NCI-H2227 (cell line): Measurements from ENCODE around the gene RANBP3.
A peak's percentile ranks its signal among the peaks of the same experiment; 100 is the strongest.
"Not testable (repeated sequence)": the region's sequence is repeated elsewhere in the genome, so short reads cannot be mapped to it uniquely, and the experiment has no call there.

ENCODE experiments used
- DNase-seq: peaks from one replicate; lab custom pipeline; 2025; ENCODE audit not compliant: unreplicated experiment; lab: John Stamatoyannopoulos, UW

Gene RANBP3

GRCh38 chr19:5891572-5891937 is 86.4 kb downstream of the RANBP3 start:
- DNase-seq = no peak

- DNase-seq = no peak
Measured at GRCh38 chr19:5890099-5890498, 87.8 kb downstream of the RANBP3 start.

DNA sequence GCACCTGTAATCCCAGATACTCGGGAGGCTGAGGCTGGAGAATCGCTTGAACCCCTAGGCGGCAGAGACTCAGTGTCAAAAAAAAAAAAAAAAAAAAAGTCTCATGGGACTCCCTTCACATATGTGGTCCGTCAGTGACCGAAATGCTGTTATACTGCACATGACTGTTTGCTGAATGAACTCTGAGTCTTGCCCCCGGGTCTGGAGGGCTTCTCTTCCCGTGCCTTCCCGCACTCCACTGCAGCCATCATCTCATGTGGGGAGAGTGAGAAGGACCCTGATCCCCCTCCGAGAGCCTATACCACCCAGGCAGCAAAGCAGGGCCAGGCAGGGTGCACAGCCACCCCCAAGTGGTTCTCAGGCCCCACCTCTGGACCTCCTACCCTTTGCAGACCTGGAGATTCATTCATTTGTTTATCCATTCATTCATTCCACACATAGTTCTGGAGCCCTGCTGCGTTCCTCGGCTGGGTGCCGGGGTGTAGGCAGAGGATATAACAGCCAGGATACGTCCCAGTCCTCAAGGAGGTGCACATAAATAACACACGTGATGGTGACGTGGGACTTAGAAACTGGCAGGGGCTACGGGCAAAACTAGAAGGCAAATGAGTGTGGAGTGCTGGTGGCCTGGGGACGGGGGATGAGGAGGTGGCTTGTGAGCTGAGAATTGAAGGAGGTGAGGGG is 88.5 kb downstream of the RANBP3 start:
- DNase-seq = no peak

- DNase-seq = not testable (repeated sequence)
Measured at GRCh38 chr19:5884065-5884811, 93.7 kb downstream of the RANBP3 start.

DNA sequence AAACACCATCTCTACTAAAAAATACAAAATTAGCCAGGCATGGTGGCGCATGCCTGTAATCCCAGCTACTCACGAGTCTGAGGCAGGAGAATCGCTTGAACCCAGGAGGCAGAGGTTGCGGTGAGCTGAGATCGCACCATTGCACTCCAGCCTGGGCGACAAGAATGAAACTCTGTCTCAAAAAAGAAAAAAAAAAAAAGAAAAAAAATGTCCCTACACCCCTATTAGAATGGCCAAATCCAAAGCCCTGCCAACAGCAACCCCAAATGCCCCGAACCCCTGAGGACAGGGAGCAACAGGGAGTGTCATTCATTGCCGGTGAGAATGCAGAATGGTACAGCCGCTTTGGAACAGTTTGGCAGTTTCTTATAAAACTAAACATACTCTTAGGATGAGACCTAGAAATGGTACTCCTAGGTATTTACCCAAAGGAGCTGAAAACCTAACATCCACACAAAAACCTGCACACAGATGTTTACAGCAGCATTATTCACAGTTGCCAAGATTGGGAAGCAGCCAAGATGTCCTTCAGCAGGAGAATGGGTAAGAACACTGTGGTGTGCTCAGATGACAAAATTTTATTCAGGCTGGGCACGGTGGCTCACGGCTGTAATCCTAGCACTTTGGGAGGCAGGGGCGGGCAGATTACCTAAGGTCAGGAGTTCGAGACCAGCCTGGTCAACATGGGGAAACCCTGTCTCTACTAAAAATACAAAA is 94.6 kb downstream of the RANBP3 start:
- DNase-seq = not testable (repeated sequence)

DNA sequence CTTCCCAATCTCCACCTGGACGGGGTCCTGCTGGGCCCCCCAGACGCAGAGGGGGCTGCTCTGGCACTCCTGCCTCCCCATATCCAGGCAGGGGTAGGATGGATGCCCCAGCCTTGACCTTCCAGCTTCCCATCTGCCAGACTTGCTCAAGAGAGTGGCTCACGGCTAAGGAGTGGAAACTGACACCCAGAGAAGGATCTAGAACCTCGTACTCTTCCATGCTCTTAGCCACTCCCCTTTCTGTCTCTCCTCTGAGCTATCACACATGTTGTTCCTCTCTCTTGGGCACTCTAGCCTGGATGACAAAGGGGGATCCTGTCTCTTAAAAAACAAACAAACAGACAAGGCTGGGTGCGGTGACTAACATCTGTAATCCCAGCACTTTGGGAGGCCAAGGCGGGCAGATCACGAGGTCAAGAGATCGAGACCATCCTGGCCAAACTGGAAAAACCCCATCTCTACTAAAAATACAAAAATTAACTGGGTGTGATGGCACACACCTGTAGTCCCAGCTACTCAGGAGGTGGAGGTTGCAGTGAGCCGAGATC is 95.4 kb downstream of the RANBP3 start:
- no peak for DNase-seq

GRCh38 chr19:5881543-5882299 is 96.2 kb downstream of the RANBP3 start:
- no peak for DNase-seq

GRCh38 chr19:5880604-5881078 is 97.3 kb downstream of the RANBP3 start:
- peak; percentile 32 for DNase-seq

DNA sequence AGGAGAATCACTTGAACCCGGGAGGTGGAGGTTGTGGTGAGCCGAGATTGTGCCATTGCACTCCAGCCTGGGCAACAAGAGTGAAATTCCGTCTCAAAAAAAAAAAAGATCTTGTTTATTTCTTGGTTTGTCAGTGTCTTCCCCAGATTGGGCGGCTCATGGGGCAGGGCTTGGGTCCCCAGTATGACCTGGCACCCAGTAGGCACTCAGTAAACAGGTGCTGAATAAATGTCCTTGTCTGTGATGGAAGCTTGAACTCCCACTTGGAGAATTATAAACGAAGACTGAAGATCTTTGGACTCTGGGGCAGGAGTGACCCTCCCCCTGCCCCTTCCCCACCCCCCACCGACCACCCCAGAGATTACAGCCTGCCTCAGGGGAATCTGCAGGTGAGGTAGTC is 97.7 kb downstream of the RANBP3 start:
- DNase-seq = no peak

- DNase-seq = no peak
Measured at GRCh38 chr19:5877882-5878281, 100.1 kb downstream of the RANBP3 start.

DNA sequence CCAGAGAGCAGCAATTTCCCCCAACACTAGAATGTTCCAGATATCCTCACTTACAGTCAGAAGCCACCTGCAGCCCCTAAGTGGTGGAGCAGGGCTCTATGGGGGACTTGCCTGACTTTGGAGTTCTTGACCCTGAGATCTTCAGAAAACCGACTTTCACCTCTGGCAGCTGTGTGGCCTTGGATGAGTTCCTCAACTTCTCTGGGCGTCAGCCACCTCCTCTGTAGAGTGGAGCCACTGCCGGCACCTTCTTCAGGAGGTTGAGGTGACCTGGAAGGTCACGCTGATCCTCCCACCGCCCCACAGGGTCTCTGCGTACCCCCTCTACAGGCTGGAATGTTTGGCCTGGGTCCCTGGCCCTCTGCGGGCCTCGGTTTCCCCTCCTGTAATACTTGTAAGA is 100.5 kb downstream of the RANBP3 start:
- no peak for DNase-seq

DNA sequence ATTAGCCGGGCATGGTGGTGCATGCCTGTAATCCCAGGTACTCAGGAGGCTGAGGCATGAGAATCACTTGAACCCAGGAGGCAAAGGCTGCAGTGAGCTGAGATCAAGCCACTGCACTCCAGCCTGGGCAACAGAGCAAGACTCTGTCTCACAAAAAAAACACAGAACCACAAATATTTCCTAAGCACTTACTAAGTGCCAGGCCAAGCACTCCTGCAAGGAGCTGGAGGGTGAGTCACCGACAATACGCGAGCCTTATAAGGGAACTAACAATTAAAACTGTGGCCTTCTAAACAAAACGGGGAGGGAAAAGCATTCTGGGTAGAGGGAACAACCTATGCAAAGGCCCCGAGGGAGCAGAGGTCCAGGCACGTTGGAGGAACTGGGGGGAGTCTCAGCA is 103.4 kb downstream of the RANBP3 start:
- not testable (repeated sequence) for DNase-seq

GRCh38 chr19:5873617-5874199 is 104.2 kb downstream of the RANBP3 start:
- no peak for DNase-seq

- DNase-seq = no peak
Measured at GRCh38 chr19:5870986-5871394, 107.0 kb downstream of the RANBP3 start.

DNA sequence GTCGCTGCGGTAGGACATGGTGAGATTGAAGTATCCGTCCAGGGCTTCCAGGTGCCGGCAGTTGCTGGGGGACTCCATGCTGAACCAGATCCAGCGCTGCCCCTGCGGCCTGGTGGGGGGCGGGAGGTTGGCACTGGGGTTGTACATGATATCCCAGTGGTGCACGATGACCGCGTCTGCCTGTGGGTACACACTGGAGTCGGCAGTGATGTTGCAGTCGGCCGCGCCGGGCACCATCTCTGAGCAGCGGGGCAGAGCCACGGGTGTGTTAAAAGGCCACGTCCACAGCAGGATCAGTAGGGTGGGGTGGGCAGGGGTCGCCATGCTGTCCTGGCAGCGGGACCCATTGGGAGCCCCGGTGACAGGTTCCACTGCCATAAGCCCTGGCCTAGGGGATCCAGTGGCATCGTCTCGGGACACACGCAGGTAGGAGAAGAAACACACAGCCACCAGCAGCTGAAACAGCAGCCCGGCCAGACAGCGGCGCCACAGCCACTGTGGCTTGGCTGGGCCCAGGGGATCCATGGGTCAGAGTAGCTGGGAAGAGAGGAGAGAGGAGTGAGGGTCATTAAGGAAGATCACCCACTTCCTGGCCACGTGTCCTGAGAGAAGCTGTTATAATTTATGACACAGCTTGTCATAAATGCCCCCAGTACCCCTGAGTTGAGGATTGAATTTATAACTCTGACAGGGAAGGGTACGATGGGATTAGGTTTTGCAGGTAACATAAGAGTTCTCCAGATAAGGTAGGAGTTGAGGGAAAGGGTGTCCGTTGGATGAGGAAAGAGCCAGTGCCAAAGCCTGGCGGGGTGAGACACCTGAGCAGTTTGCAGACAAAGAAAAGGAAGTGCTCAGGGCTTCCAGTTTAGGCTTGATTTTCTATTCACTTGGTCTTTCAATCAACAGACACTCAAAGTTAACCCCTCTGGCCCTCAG is 110.5 kb downstream of the RANBP3 start:
- DNase-seq = no peak
